PC-9 (cell line): Measurements from ENCODE around the gene DNPEP. TPM values are rescaled to one million over a fixed set of nuclear protein-coding genes. Genes with fewer than 3 reads are reported as not detected.

Experiments used
- BruUV-seq: library from RNA; stranded (reverse); fragments of 400-500 nt; replicated peaks from 2 replicates; lab custom pipeline; 2021; lab: Mats Ljungman, UMichigan
- CTCF ChIA-PET: fragments of 300-600 bp; sonication (Branson Sonifier 250); formaldehyde crosslinking; loops from one replicate; lab custom pipeline; 2022; ENCODE audit warnings: antibody characterized with exemption; lab: Charles Lee
- POLR2A ChIA-PET: fragments of 300-600 bp; sonication (Branson Sonifier 250); formaldehyde crosslinking; loops from one replicate; lab custom pipeline; 2022; ENCODE audit warnings: antibody characterized with exemption; ENCODE audit not compliant: unreplicated experiment; lab: Charles Lee
- DNase-seq, 2 experiments: peaks; one replicate each; pipeline versions ENCODE4 v3.0.0 to v3.0.0-alpha.2; 2015 to 2022; ENCODE audit warnings: mixed read lengths in 1 of 2
- H2AFZ ChIP-seq: fragments of 200-600 bp; sonication (generic); 2 replicates; pipeline ENCODE4 v1.8.1; 2017; ENCODE audit warnings: antibody characterized with exemption
- H3F3A ChIP-seq: fragments of 200-600 bp; sonication (generic); 2 replicates; pipeline ENCODE4 v1.8.1; 2017; ENCODE audit warnings: antibody characterized with exemption, mild to moderate bottlenecking, low read depth; ENCODE audit not compliant: insufficient read depth
- H3K27ac ChIP-seq: fragments of 200-600 bp; sonication (generic); 2 replicates; pipeline ENCODE4 v1.6.1; 2016; ENCODE audit warnings: mixed run types
- H3K27me3 ChIP-seq: fragments of 200-600 bp; sonication (generic); 2 replicates; pipeline ENCODE4 v1.6.1; 2016; ENCODE audit warnings: low read depth, mixed run types; ENCODE audit not compliant: insufficient read depth
- H3K36me3 ChIP-seq: fragments of 200-600 bp; sonication (generic); 2 replicates; pipeline ENCODE4 v1.6.1; 2016; ENCODE audit warnings: low read depth, mixed run types
- H3K4me1 ChIP-seq: fragments of 200-600 bp; sonication (generic); replicated peaks from 2 replicates; pipeline ENCODE4 v1.6.1; 2016; ENCODE audit warnings: mixed run types; ENCODE audit not compliant: insufficient read depth
- H3K4me2 ChIP-seq: fragments of 200-600 bp; sonication (generic); 2 replicates; pipeline ENCODE4 v1.6.1; 2017; ENCODE audit warnings: mixed run types
- H3K4me3 ChIP-seq: fragments of 200-600 bp; sonication (generic); 2 replicates; pipeline ENCODE4 v1.6.1; 2016; ENCODE audit warnings: mixed run types
- H3K79me2 ChIP-seq: fragments of 200-600 bp; sonication (generic); 2 replicates; pipeline ENCODE4 v1.6.1; 2017; ENCODE audit warnings: low read depth, mixed run types
- H3K9me2 ChIP-seq: fragments of 200-600 bp; sonication (generic); 2 replicates; pipeline ENCODE4 v1.8.1; 2017; ENCODE audit warnings: mild to moderate bottlenecking; ENCODE audit not compliant: insufficient read depth
- H3K9me3 ChIP-seq: fragments of 200-600 bp; sonication (generic); 2 replicates; pipeline ENCODE4 v1.8.1; 2016; ENCODE audit warnings: low read depth; ENCODE audit not compliant: insufficient read depth
- H4K20me1 ChIP-seq: fragments of 200-600 bp; sonication (generic); 2 replicates; pipeline ENCODE4 v1.8.1; 2017; ENCODE audit not compliant: insufficient read depth
- CTCF ChIP-seq: fragments of 200-600 bp; sonication (generic); conservative IDR thresholded peaks from 2 replicates; pipeline ENCODE4 v1.6.1; 2017; ENCODE audit warnings: mixed run types, antibody characterized with exemption, mild to moderate bottlenecking, moderate library complexity
- EZH2 ChIP-seq: fragments of 200-600 bp; sonication (generic); IDR thresholded peaks from 2 replicates; pipeline ENCODE4 v1.8.0; 2017; ENCODE audit warnings: antibody characterized with exemption, low read depth
- intact Hi-C: fragments of 100-400 bp; cut with micrococcal nuclease; formaldehyde crosslinking; loops from one replicate; pipeline ENCODE4 v1.10.0; 2022; ENCODE audit not compliant: unreplicated experiment
- total RNA-seq: library from RNA; stranded (reverse); gene quantifications from 2 replicates; pipeline ENCODE4 v1.2.3, GENCODE V29; 2021

DNPEP gene
- total RNA-seq, 1 experiment from 2014 or later, result 99.1 TPM

GRCh38 chr2:219384083-219384713 lies 3.5 kb downstream of the DNPEP start:
- no peak overlapping the region for H3K27ac ChIP-seq
- H3K4me2 ChIP-seq, result no peak overlapping the region
- peaks cover 4% of the 10 kb centered on the region; the same call in 1 of the 2 replicates for H4K20me1 ChIP-seq
- BruUV-seq, result no TSS peak
- CTCF ChIA-PET, result no interaction called here
- peaks cover 6% of the 10 kb centered on the region; the same call in 1 of the 2 replicates for H3K4me1 ChIP-seq
- POLR2A ChIA-PET, result no interaction called here
- TF ChIP-seq EZH2, result no peak
- TF ChIP-seq CTCF, result no peak
- H3K79me2 ChIP-seq, result peaks cover 11% of the 10 kb centered on the region; the same call in 1 of the 2 replicates
- H3K36me3 ChIP-seq, result peaks cover 14% of the 10 kb centered on the region; the same call in 1 of the 2 replicates
- peaks cover 6% of the 10 kb centered on the region; the same call in 1 of the 2 replicates for H3F3A ChIP-seq
- no peak overlapping the region for H3K4me3 ChIP-seq
- intact Hi-C loops, result no loop called here
- no peaks in the 10 kb centered on the region for H3K9me2 ChIP-seq
- H3K9me3 ChIP-seq, result no peaks in the 10 kb centered on the region
- DNase-seq, result no peak
- no peak overlapping the region for H2AFZ ChIP-seq
- H3K27me3 ChIP-seq, result no peaks in the 10 kb centered on the region

- no peak for DNase-seq
- H3K27me3 ChIP-seq, result no peaks in the 10 kb centered on the region
- no peak overlapping the region for H3K27ac ChIP-seq
- H4K20me1 ChIP-seq, result no peaks in the 10 kb centered on the region; the same call in 1 of the 2 replicates
- H2AFZ ChIP-seq, result no peak overlapping the region
- no TSS peak for BruUV-seq
- POLR2A ChIA-PET, result no interaction called here
- no peaks in the 10 kb centered on the region for H3K9me2 ChIP-seq
- H3K9me3 ChIP-seq, result no peaks in the 10 kb centered on the region
- H3F3A ChIP-seq, result 0 out of 2 replicates have a peak, but pooled peaks cover 3% of the 10 kb centered on the region
- no peak overlapping the region for H3K4me2 ChIP-seq
- H3K79me2 ChIP-seq, result peaks cover 7% of the 10 kb centered on the region; the same call in 1 of the 2 replicates
- no peak for TF ChIP-seq CTCF
- TF ChIP-seq EZH2, result no peak
- peaks cover 2% of the 10 kb centered on the region; the same call in 1 of the 2 replicates for H3K4me1 ChIP-seq
- CTCF ChIA-PET, result no interaction called here
- intact Hi-C loops, result no loop called here
- H3K4me3 ChIP-seq, result no peak overlapping the region
- peaks cover 14% of the 10 kb centered on the region; the same call in 1 of the 2 replicates for H3K36me3 ChIP-seq
Measured at GRCh38 chr2:219381448-219381847, 6.3 kb downstream of the DNPEP start.

- no peak for DNase-seq
- Histone ChIP-seq H3K4me3 (no peak overlapping the region), H3F3A (0 out of 2 replicates have a peak, but pooled peaks cover 3% of the 10 kb centered on the region), H3K9me2 (no peaks in the 10 kb centered on the region), H3K4me1 (no peaks in the 10 kb centered on the region), H3K27me3 (no peaks in the 10 kb centered on the region), H2AFZ (no peak overlapping the region), H3K36me3 (peaks cover 9% of the 10 kb centered on the region; the same call in 1 of the 2 replicates), H3K9me3 (no peaks in the 10 kb centered on the region), H3K4me2 (no peak overlapping the region), H3K79me2 (peaks cover 2% of the 10 kb centered on the region; the same call in 1 of the 2 replicates), H4K20me1 (no peaks in the 10 kb centered on the region), H3K27ac (no peak overlapping the region)
- TF ChIP-seq EZH2, result no peak
- TF ChIP-seq CTCF, result no peak
- no TSS peak for BruUV-seq
- ChIA-PET CTCF (no interaction called here), POLR2A (no interaction called here)
- intact Hi-C loops, result no loop called here
Measured at GRCh38 chr2:219380926-219381325, 6.8 kb downstream of the DNPEP start.
